Measurements from ENCODE around the gene EDNRA. TPM values are rescaled to one million over a fixed set of nuclear protein-coding genes. Genes with fewer than 3 reads are reported as not detected.

Gene EDNRA
- total and polyA plus RNA-seq, 2 of the 8 experiments (the other 6 are each of a cell fraction or from before 2014, with no cell fraction given) = 1.7 to 3.3 TPM

GRCh38 chr4:147479786-147480185 is 1.1 kb upstream of the EDNRA start (continued):
- TF ChIP-seq NRF1 (IDR thresholded peaks at IDR 0.05; ENCODE audit: low read depth, low read length) = no peak
- TF ChIP-seq MAFK (IDR thresholded peaks at IDR 0.05; ENCODE audit: low read depth, low read length) = no peak
- TF ChIP-seq MAX (IDR thresholded peaks at IDR 0.05) = no peak
- TF ChIP-seq TBP (IDR thresholded peaks at IDR 0.05; ENCODE audit: low read depth, low read length) = no peak
- TF ChIP-seq HDAC6 (IDR thresholded peaks at IDR 0.05; ENCODE audit: low read depth, low read length) = no peak

Measured in H1 (cell line).